ENCODE results near the gene MEI4. TPM values are rescaled to one million over a fixed set of nuclear protein-coding genes. Genes with fewer than 3 reads are reported as not detected.

MEI4 gene
- total RNA-seq, 4 donors from 2014 or later: not detected

DNA sequence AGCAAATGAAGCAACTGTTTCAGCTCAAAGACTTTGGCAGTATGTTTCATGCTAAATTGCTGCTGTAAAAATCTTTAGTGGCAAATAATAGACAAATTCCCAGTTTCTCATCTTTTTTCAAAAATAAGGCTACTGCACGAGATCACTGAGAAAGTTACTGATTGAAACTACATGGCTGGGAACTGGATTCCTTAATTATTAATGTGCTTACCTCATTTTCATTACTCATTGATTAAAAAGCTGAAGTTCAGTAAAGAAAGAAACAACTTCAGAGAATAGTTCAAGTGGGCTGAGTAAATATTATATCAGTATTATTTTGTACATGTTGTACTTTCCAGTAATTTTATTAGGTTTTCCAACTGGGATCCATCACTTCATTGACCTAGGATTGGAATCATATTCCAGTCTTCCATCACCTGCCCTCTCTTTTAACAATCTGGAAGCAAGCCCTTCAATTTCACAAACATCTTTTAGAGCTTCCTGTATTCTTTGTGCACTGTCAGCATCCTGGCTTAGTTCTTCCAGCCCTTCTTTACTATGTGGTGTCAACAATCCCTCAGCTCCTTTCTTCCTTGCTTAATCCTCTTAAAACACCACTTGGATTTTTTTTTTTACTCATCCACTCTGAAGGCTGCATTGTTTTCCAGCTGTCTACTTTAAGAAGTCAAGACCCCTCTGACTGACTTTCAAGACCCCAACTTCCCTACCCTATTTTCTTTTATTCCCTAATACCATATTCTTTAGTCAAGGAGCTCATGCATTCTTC is 4.3 kb downstream of the MEI4 start:
- intact Hi-C loops (cut with DNase I): no loop called here
- TF ChIP-seq, protein P1, sequence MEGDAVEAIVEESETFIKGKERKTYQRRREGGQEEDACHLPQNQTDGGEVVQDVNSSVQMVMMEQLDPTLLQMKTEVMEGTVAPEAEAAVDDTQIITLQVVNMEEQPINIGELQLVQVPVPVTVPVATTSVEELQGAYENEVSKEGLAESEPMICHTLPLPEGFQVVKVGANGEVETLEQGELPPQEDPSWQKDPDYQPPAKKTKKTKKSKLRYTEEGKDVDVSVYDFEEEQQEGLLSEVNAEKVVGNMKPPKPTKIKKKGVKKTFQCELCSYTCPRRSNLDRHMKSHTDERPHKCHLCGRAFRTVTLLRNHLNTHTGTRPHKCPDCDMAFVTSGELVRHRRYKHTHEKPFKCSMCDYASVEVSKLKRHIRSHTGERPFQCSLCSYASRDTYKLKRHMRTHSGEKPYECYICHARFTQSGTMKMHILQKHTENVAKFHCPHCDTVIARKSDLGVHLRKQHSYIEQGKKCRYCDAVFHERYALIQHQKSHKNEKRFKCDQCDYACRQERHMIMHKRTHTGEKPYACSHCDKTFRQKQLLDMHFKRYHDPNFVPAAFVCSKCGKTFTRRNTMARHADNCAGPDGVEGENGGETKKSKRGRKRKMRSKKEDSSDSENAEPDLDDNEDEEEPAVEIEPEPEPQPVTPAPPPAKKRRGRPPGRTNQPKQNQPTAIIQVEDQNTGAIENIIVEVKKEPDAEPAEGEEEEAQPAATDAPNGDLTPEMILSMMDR (IDR thresholded peaks at IDR 0.05): no peak
- TF ChIP-seq POLR2A (IDR thresholded peaks at IDR 0.05): no peak
- WGBS, 2 donors: 59 to 67% methylated on average over 1 of the region's 1 CpG

DNA sequence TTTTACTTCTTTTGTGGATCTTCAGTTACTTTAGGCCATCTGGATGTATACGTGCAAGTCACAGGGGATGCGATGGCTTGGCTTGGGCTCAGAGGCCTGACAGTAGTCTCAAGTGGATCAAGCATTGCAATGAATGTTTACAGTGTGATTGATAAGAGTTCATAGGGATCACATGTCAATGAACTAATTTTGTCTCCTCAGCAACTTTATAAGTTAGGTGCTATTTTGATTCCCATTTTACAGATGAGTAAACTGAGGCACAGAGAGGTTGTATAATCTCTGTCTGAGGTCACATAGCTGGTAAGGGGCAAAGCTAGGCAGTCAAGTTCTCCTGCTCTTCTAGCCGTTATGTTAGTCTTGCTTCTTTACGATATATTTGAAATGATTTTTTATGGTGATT is 13.5 kb downstream of the MEI4 start:
- TF ChIP-seq, protein P1 (IDR thresholded peaks at IDR 0.05): no peak
- TF ChIP-seq POLR2A (IDR thresholded peaks at IDR 0.05): no peak
- Histone ChIP-seq H3K9me3 (no peaks in the 10 kb centered on the region), H3K27ac (no peak overlapping the region), H3K4me1 (no peaks in the 10 kb centered on the region), H3K4me3 (no peak overlapping the region), H3K36me3 (no peaks in the 10 kb centered on the region), H3K27me3 (no peaks in the 10 kb centered on the region)
- intact Hi-C loops (cut with DNase I): no loop called here
- DNase-seq: no peak
- WGBS, 2 donors: 83 to 94% methylated on average over 4 of the region's 4 CpGs

More for the DNA sequence above, 4.3 kb downstream of the MEI4 start:
- H3K4me3 ChIP-seq: no peak overlapping the region
- no peaks in the 10 kb centered on the region for H3K27me3 ChIP-seq
- no peaks in the 10 kb centered on the region for H3K9me3 ChIP-seq
- no peaks in the 10 kb centered on the region for H3K36me3 ChIP-seq
- no peak overlapping the region for H3K27ac ChIP-seq
- no peaks in the 10 kb centered on the region for H3K4me1 ChIP-seq
- no peak for DNase-seq

DNA sequence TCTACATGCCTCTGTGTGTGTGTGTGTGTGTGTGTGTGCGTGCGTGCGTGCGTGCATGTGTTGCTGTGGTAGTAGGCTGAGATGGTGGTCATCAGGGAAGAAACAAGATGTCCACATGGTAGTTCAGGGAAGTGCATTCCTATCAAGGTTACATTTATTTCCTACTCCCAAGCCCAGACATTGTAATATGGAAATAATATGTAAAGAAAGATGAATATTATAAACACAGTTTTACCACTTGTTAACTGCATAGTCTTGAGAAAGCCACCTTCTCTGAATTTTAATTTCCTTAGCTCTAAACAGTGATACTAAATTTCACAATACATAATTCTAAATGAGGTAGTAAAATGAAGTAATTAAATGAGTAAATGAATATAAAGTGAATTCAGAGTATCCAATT is 14.0 kb downstream of the MEI4 start:
- TF ChIP-seq, protein P1 (IDR thresholded peaks at IDR 0.05): no peak
- TF ChIP-seq POLR2A (IDR thresholded peaks at IDR 0.05): no peak
- Histone ChIP-seq H3K9me3 (no peaks in the 10 kb centered on the region), H3K27me3 (no peaks in the 10 kb centered on the region), H3K27ac (no peak overlapping the region), H3K36me3 (no peaks in the 10 kb centered on the region), H3K4me3 (no peak overlapping the region), H3K4me1 (no peaks in the 10 kb centered on the region)
- DNase-seq: no peak
- intact Hi-C loops (cut with DNase I): no loop called here
- 71 to 76% methylated on average over 4 of the region's 4 CpGs for WGBS, 2 donors

DNA sequence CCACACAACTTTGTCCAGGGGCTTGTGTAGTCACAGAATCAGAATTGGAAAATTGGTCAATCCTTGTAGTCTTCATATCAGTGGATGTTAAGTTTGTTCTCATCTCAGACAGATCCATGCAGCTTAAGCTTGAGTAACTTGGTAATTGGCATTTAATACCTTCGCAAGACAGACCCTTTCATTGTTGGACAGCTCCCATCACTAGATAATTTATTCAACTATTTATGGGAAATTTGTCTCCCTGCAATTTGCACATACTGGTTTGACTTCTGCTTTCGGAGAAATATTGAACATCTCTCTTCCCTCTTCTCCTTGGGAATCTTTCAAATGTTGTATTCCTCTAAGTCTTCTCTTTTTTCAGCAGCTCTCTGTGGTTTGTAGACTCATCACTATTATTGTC is 17.1 kb downstream of the MEI4 start:
- no peak overlapping the region for H3K4me3 ChIP-seq
- H3K36me3 ChIP-seq: no peaks in the 10 kb centered on the region
- H3K9me3 ChIP-seq: no peaks in the 10 kb centered on the region
- no peak for DNase-seq
- H3K4me1 ChIP-seq: no peaks in the 10 kb centered on the region
- 76 to 84% methylated on average over 2 of the region's 2 CpGs for WGBS, 2 donors
- TF ChIP-seq, protein P1 (IDR thresholded peaks at IDR 0.05): no peak
- no peak for TF ChIP-seq POLR2A (IDR thresholded peaks at IDR 0.05)
- H3K27me3 ChIP-seq: no peaks in the 10 kb centered on the region
- intact Hi-C loops (cut with DNase I): no loop called here
- no peak overlapping the region for H3K27ac ChIP-seq

DNA sequence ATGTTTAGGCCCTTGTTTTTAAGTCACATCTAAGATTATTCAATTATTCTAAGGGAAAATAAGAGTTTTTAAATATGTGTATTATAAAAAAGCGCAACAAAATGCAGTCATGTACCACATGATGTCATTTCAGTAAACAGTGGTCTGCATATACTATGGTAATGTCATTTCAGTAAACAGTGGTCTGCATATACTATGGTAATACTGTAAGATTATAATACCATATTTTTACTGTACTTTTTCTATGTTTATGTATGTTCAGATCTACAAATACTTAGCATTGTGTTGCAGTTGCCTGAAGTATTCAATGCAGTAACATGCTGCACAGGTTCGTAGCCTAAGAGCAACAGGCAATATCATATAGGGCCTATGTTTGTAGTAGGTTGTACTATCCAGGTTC is 21.4 kb downstream of the MEI4 start:
- no peak for DNase-seq
- WGBS, 2 donors: 67 to 83% methylated on average over 2 of the region's 2 CpGs
- intact Hi-C loops (cut with DNase I): no loop called here

More for the DNA sequence above, 21.4 kb downstream of the MEI4 start:
- no peaks in the 10 kb centered on the region for H3K36me3 ChIP-seq
- no peaks in the 10 kb centered on the region for H3K27me3 ChIP-seq
- H3K4me3 ChIP-seq: no peak overlapping the region
- no peaks in the 10 kb centered on the region for H3K4me1 ChIP-seq
- TF ChIP-seq, protein P1 (IDR thresholded peaks at IDR 0.05): no peak
- no peak for TF ChIP-seq POLR2A (IDR thresholded peaks at IDR 0.05)
- no peak overlapping the region for H3K27ac ChIP-seq
- no peaks in the 10 kb centered on the region for H3K9me3 ChIP-seq

Measured in esophagus squamous epithelium (tissue), 5 donors.